Keratinocyte (primary cell): ENCODE data around the gene B3GNT5.

Experiments used
- EZH2 ChIP-seq: IDR thresholded peaks from one replicate; pipeline ENCODE4 v1.6.1; 2012; ENCODE audit warnings: inconsistent platforms, mild to moderate bottlenecking, low read length, moderate library complexity
- TF ChIP-seq, protein P1 (sequence below), 3 experiments: IDR thresholded peaks in 1 of 3; conservative IDR thresholded peaks in 1 of 3; optimal IDR thresholded peaks in 1 of 3; 2 replicates in 2 of 3; 3 replicates in 1 of 3; pipeline versions ENCODE3 to v1.5.1; 2011; ENCODE audit warnings: low read length in 3 of 3, mild to moderate bottlenecking in 3 of 3, moderate library complexity in 2 of 3, control low read depth in 1 of 3, inconsistent platforms in 1 of 3; ENCODE audit not compliant: insufficient read depth in 2 of 3; ENCODE audit errors: extremely low read depth in 1 of 3

DNA sequence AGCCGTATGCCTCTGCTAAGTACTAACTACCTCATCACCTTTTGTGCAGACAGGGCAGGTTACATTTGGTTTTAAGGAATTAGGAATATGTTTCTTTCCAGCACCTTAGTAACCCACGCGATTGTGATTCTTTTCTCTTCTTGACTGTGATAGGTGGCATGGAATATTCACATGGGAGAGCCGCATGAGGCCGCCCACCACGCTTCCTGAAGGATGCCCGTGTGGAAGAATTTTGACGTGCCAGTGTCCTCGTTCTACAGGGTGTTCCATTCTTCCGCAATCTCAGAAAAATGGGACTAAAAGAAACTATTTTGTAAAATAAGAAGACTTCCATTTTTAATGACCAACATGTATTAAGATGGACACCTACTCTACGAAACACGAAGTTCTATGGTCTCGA is 16.3 kb downstream of the B3GNT5 start:
- TF ChIP-seq, protein P1, sequence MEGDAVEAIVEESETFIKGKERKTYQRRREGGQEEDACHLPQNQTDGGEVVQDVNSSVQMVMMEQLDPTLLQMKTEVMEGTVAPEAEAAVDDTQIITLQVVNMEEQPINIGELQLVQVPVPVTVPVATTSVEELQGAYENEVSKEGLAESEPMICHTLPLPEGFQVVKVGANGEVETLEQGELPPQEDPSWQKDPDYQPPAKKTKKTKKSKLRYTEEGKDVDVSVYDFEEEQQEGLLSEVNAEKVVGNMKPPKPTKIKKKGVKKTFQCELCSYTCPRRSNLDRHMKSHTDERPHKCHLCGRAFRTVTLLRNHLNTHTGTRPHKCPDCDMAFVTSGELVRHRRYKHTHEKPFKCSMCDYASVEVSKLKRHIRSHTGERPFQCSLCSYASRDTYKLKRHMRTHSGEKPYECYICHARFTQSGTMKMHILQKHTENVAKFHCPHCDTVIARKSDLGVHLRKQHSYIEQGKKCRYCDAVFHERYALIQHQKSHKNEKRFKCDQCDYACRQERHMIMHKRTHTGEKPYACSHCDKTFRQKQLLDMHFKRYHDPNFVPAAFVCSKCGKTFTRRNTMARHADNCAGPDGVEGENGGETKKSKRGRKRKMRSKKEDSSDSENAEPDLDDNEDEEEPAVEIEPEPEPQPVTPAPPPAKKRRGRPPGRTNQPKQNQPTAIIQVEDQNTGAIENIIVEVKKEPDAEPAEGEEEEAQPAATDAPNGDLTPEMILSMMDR (optimal IDR thresholded peaks at IDR 0.05 in 1 of 3, IDR thresholded peaks at IDR 0.05 in 1 of 3, conservative IDR thresholded peaks at IDR 0.05 in 1 of 3; ENCODE audit: extremely low read depth in 1 of 3, insufficient read depth in 2 of 3, low read length in 3 of 3): no peak
- TF ChIP-seq EZH2: no peak
